Measurements from ENCODE around the gene S1PR1.

DNA sequence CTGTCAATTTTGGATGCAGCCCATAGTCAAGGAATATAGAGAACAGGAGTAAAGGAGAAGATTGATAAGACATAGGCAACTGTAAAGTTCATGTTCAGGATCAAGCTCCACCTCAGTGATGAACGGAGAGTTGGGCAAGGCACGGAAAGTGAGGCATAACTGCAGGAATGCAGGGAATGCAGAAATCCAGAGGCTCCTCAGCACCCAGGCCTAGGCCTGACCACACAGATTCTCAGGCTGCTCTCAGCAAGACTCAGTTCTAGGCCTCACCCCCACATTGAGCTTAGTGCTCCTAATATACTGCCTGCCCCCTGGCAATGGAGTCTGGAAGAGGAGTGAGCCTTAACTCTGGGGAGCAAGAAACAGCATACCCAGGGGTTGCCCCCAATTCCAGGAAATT lies 36.3 kb upstream of the S1PR1 start:
- TF ChIP-seq, protein P1, sequence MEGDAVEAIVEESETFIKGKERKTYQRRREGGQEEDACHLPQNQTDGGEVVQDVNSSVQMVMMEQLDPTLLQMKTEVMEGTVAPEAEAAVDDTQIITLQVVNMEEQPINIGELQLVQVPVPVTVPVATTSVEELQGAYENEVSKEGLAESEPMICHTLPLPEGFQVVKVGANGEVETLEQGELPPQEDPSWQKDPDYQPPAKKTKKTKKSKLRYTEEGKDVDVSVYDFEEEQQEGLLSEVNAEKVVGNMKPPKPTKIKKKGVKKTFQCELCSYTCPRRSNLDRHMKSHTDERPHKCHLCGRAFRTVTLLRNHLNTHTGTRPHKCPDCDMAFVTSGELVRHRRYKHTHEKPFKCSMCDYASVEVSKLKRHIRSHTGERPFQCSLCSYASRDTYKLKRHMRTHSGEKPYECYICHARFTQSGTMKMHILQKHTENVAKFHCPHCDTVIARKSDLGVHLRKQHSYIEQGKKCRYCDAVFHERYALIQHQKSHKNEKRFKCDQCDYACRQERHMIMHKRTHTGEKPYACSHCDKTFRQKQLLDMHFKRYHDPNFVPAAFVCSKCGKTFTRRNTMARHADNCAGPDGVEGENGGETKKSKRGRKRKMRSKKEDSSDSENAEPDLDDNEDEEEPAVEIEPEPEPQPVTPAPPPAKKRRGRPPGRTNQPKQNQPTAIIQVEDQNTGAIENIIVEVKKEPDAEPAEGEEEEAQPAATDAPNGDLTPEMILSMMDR (IDR thresholded peaks at IDR 0.05): no peak
- TF ChIP-seq POLR2A (IDR thresholded peaks at IDR 0.05): no peak
